Panc1 (cell line): ENCODE data around the gene CDHR2.

Source experiments
- CTCF ChIP-seq: fragments of 450-650 bp; IDR thresholded peaks from 2 replicates; pipeline ENCODE4 v1.5.1; 2017; ENCODE audit warnings: mild to moderate bottlenecking
- POLR2AphosphoS5 ChIP-seq: IDR thresholded peaks from 2 replicates; pipeline ENCODE4 v1.6.1; 2012; ENCODE audit warnings: mild to moderate bottlenecking, low read depth, low read length, moderate library complexity
- REST ChIP-seq, 2 experiments: IDR thresholded peaks; 2 replicates each; pipeline ENCODE4 v1.6.1; 2011 to 2012; ENCODE audit warnings: low read depth in 2 of 2, control low read depth in 1 of 2, low read length in 1 of 2, mild to moderate bottlenecking in 1 of 2, moderate library complexity in 1 of 2; ENCODE audit not compliant: insufficient read depth in 1 of 2

DNA sequence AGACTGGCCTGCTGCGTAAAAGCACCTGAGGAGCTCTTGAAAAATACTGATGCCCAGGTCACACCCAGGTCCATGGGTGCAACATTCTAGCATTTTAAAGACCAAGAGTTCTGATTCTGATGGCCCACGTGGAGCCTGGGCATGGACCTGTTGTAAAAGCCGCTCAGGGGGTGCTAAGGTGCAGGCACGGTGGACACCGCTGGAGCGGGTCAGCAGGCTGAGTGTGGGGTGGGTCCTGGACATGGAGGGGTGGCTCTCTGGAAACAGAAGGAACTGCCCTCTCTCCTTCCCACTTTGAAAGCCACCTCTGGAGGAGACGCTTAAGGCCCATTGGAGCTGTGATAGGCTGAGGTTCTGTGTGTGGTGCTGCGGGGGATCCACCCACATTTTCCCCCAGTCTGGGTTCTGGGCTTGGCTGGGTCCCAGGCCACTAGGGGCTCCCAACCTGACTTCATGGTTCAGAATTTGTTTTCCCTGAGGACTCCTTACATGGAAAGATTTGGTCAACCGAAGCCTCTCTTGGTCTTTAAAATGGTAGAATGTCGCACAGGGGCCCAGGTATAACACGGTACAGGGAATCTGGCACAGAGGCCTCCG lies 44.2 kb downstream of the CDHR2 start:
- TF ChIP-seq CTCF, result no peak
- no peak for TF ChIP-seq POLR2AphosphoS5
- no peak for TF ChIP-seq REST (IDR thresholded peaks at IDR 0.05; ENCODE audit: insufficient read depth in 1 of 2, low read depth in 2 of 2, low read length in 1 of 2)
